ENCODE data around the gene TSHR.
"Not testable (repeated sequence)": the region's sequence is repeated elsewhere in the genome, so short reads cannot be mapped to it uniquely, and the experiment has no call there.

DNA sequence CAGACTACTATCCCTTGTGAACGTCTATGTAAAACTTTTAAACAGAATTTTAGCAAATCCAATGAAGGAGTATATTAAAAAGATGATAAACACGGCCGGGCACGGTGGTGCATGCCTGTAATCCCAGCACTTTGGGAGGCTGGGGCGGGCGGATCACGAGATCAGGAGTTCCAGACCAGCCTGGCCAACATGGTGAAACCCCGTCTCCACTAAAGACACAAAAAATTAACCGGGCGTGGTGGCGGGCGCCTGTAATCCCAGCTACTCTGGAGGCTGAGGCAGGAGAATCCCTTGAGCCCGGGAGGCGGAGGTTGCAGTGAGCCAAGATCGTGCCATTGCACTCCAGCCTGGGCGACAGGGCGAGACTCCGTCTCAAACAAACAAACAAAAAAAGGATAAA lies 2.2 kb upstream of the TSHR start:
- TF ChIP-seq EZH2 (IDR thresholded peaks at IDR 0.05); POLR2AphosphoS5 (IDR thresholded peaks at IDR 0.05; ENCODE audit: borderline replicate concordance, low read depth, low read length): not testable (repeated sequence)

Data from SK-N-MC (cell line).